Measurements from ENCODE around the gene APP.

- no peak for TF ChIP-seq POLR2AphosphoS5 (IDR thresholded peaks at IDR 0.05; ENCODE audit: low read depth, low read length)
- no peak for TF ChIP-seq POLR2A (IDR thresholded peaks at IDR 0.05; ENCODE audit: low read depth, low read length)
- no peak for TF ChIP-seq TAF1 (IDR thresholded peaks at IDR 0.05; ENCODE audit: borderline replicate concordance, low read depth, low read length)
Measured at GRCh38 chr21:26115899-26116298, 54.7 kb downstream of the APP start.
